Prostate gland (tissue), 2 donors: Measurements from ENCODE around the gene FHIT. TPM values are rescaled to one million over a fixed set of nuclear protein-coding genes. Genes with fewer than 3 reads are reported as not detected.

Experiments used
- DNase-seq: peaks from one replicate; pipeline ENCODE4 v3.0.0-alpha.2; 2019; ENCODE audit warnings: low spot score
- H3K27ac ChIP-seq, 2 donors: fragments of 200-600 bp; sonication (generic); 2 replicates each; pipeline ENCODE4 v1.5.1; 2017 to 2019
- H3K27me3 ChIP-seq: fragments of 200-600 bp; sonication (generic); replicated peaks from 2 replicates; pipeline ENCODE4 v1.5.1; 2019; ENCODE audit not compliant: insufficient read depth
- H3K36me3 ChIP-seq, 2 donors: fragments of 200-600 bp; sonication (generic); 1 replicate in 1 of 2; 2 replicates in 1 of 2; pipeline versions ENCODE4 v1.5.1 to v1.8.1; 2017 to 2019
- H3K4me1 ChIP-seq: fragments of 200-600 bp; sonication (generic); replicated peaks from 2 replicates; pipeline ENCODE4 v1.5.1; 2019
- H3K4me3 ChIP-seq, 2 donors: fragments of 200-600 bp; sonication (generic); 2 replicates each; pipeline ENCODE4 v1.5.1; 2017 to 2019
- H3K9me3 ChIP-seq: fragments of 200-600 bp; sonication (generic); 2 replicates; pipeline ENCODE4 v1.5.1; 2017
- CTCF ChIP-seq, 4 experiments: fragments of 200-600 bp in 2 of 4; fragments of 450-650 bp in 2 of 4; sonication (generic) in 2 of 4; IDR thresholded peaks; 1 replicate in 3 of 4; 2 replicates in 1 of 4; pipeline ENCODE4 v1.5.1; 2016 to 2019; ENCODE audit warnings: antibody characterized with exemption in 4 of 4, mild to moderate bottlenecking in 2 of 4, moderate library complexity in 2 of 4
- POLR2A ChIP-seq: fragments of 450-650 bp; IDR thresholded peaks from one replicate; pipeline ENCODE4 v1.6.1; 2016; ENCODE audit warnings: antibody characterized with exemption, mild to moderate bottlenecking
- POLR2AphosphoS5 ChIP-seq: sonication (generic); formaldehyde crosslinking; IDR thresholded peaks from one replicate; pipeline ENCODE4 v1.6.1; 2017; ENCODE audit warnings: antibody characterized with exemption
- WGBS: methylation state at CpG from one replicate; pipeline ENCODE4 v1.1.5; 2018; 5-methylcytosine and 5-hydroxymethylcytosine counted together
- intact Hi-C: fragments of 100-400 bp; cut with DNase I; formaldehyde crosslinking; loops from one replicate; pipeline ENCODE4 v1.14.2; 2022
- total RNA-seq, 2 donors: library from RNA; depleted of rRNA; stranded (reverse); fragments of >200 nt; gene quantifications; one replicate each; pipeline ENCODE4 v1.1.0, GENCODE V29; 2016

FHIT gene
- total RNA-seq, 2 donors from 2014 or later = 6.4 to 10.4 TPM

- no peaks in the 10 kb centered on the region for H3K4me1 ChIP-seq
- no peaks in the 10 kb centered on the region for H3K9me3 ChIP-seq
- TF ChIP-seq POLR2A (no peak), POLR2AphosphoS5 (no peak), CTCF (IDR thresholded peaks at IDR 0.05) (no peak)
- intact Hi-C loops = no loop called here
- no peak for DNase-seq
- H3K27ac ChIP-seq = no peak overlapping the region
- no peak overlapping the region for H3K4me3 ChIP-seq
- no peaks in the 10 kb centered on the region for H3K27me3 ChIP-seq
- no peaks in the 10 kb centered on the region for H3K36me3 ChIP-seq
- 95% methylated on average over 1 of the region's 1 CpG for WGBS
These were observed 1107.2 kb downstream of the FHIT start for GRCh38 chr3:60144071-60144470.

- Histone ChIP-seq H3K4me3 (no peak overlapping the region), H3K9me3 (no peaks in the 10 kb centered on the region), H3K4me1 (no peaks in the 10 kb centered on the region), H3K27ac (no peak overlapping the region), H3K27me3 (no peaks in the 10 kb centered on the region), H3K36me3 (no peaks in the 10 kb centered on the region)
- 53% methylated on average over 2 of the region's 2 CpGs for WGBS
- TF ChIP-seq CTCF (IDR thresholded peaks at IDR 0.05) (no peak), POLR2AphosphoS5 (no peak), POLR2A (no peak)
- intact Hi-C loops = no loop called here
- DNase-seq = no peak
These were observed 1109.2 kb downstream of the FHIT start for GRCh38 chr3:60142009-60142408.

GRCh38 chr3:60140160-60140559, 1111.1 kb downstream of the FHIT start:
- H3K9me3 ChIP-seq = no peaks in the 10 kb centered on the region
- no peaks in the 10 kb centered on the region for H3K36me3 ChIP-seq
- H3K4me3 ChIP-seq = no peak overlapping the region
- 92% methylated on average over 1 of the region's 1 CpG for WGBS
- no peak for DNase-seq
- H3K27me3 ChIP-seq = no peaks in the 10 kb centered on the region
- no peak overlapping the region for H3K27ac ChIP-seq
- intact Hi-C loops = no loop called here
- no peaks in the 10 kb centered on the region for H3K4me1 ChIP-seq
- no peak for TF ChIP-seq POLR2AphosphoS5
- no peak for TF ChIP-seq CTCF (IDR thresholded peaks at IDR 0.05)
- TF ChIP-seq POLR2A = no peak

- TF ChIP-seq POLR2AphosphoS5 (no peak), CTCF (IDR thresholded peaks at IDR 0.05) (no peak), POLR2A (no peak)
- H3K4me3 ChIP-seq = no peak overlapping the region
- no peaks in the 10 kb centered on the region for H3K36me3 ChIP-seq
- intact Hi-C loops = no loop called here
- no peak for DNase-seq
- no peaks in the 10 kb centered on the region for H3K9me3 ChIP-seq
- H3K27me3 ChIP-seq = no peaks in the 10 kb centered on the region
- no peaks in the 10 kb centered on the region for H3K4me1 ChIP-seq
- 84% methylated on average over 4 of the region's 4 CpGs for WGBS
- H3K27ac ChIP-seq = no peak overlapping the region
These were observed 1114.7 kb downstream of the FHIT start for GRCh38 chr3:60136601-60137000.

GRCh38 chr3:60135474-60135873, 1115.8 kb downstream of the FHIT start:
- H3K4me1 ChIP-seq = no peaks in the 10 kb centered on the region
- H3K27me3 ChIP-seq = no peaks in the 10 kb centered on the region
- no peaks in the 10 kb centered on the region for H3K9me3 ChIP-seq
- intact Hi-C loops = no loop called here
- WGBS = 74% methylated on average over 2 of the region's 2 CpGs
- no peak overlapping the region for H3K27ac ChIP-seq
- H3K4me3 ChIP-seq = no peak overlapping the region
- TF ChIP-seq POLR2AphosphoS5 (no peak), CTCF (IDR thresholded peaks at IDR 0.05) (no peak), POLR2A (no peak)
- no peaks in the 10 kb centered on the region for H3K36me3 ChIP-seq
- DNase-seq = no peak
